ENCODE results near the gene SEC63. TPM values are rescaled to one million over a fixed set of nuclear protein-coding genes. Genes with fewer than 3 reads are reported as not detected.

Gene SEC63
- total and polyA plus RNA-seq, 2 donors (not counting 1 experiment from before 2014, with no cell fraction given), result 34.2 to 82.7 TPM

DNA sequence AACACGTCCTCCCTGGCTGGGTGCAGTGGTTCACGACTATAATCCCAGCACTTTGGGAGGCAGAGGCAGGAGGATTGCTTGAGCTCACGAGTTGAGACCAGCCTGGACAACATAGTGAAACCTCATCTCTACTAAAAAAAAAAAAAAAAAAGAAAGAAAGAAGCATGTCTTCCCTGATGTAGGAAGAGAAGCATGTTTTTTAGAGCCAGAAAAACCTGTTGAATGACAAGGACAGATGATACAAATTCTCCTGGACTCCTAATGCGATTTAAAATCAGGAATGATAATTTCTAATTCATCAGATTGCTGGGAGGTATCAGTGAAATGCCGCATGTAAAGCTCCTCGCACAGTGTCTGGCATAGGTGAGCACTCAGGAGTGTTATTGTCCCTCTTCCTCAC, 23.7 kb upstream of the SEC63 start:
- H3K4me3 ChIP-seq (replicated peaks in 1 of 4; ENCODE audit: control extremely low read depth in 1 of 4, insufficient read depth in 1 of 4, low read depth in 3 of 4, low read length in 4 of 4), result no peak overlapping the region
- H3K9me3 ChIP-seq (ENCODE audit: control insufficient read depth, insufficient read depth, low read depth, low read length), result no peaks in the 10 kb centered on the region
- no peak overlapping the region for H3K9ac ChIP-seq (ENCODE audit: insufficient read depth, low read length)
- H3K79me2 ChIP-seq (ENCODE audit: control insufficient read depth, insufficient read depth, low read length), result no peaks in the 10 kb centered on the region
- H2AFZ ChIP-seq (ENCODE audit: low read length), result no peak overlapping the region
- no peaks in the 10 kb centered on the region for H4K20me1 ChIP-seq (ENCODE audit: control insufficient read depth, extremely low read depth, insufficient read depth, low read length)
- H3K4me2 ChIP-seq (ENCODE audit: extremely low read depth, insufficient read depth, low read length), result no peak overlapping the region
- H3K27me3 ChIP-seq (ENCODE audit: control insufficient read depth, insufficient read depth, low read length), result no peaks in the 10 kb centered on the region
- no peaks in the 10 kb centered on the region for H3K36me3 ChIP-seq (ENCODE audit: control insufficient read depth, insufficient read depth, low read length)
- no peak overlapping the region for H3K27ac ChIP-seq (ENCODE audit: insufficient read depth, low read length)
- TF ChIP-seq CTCF (conservative IDR thresholded peaks at IDR 0.05 in 1 of 2, IDR thresholded peaks at IDR 0.05 in 1 of 2; ENCODE audit: low read depth in 1 of 2, low read length in 2 of 2) (no peak), EZH2 (IDR thresholded peaks at IDR 0.05; ENCODE audit: low read length, missing control alignments) (no peak)
- DNase-seq (ENCODE audit: low read depth in 2 of 2), result no peak
- H3K4me1 ChIP-seq (ENCODE audit: control insufficient read depth, extremely low read depth, insufficient read depth, low read length), result no peaks in the 10 kb centered on the region

DNA sequence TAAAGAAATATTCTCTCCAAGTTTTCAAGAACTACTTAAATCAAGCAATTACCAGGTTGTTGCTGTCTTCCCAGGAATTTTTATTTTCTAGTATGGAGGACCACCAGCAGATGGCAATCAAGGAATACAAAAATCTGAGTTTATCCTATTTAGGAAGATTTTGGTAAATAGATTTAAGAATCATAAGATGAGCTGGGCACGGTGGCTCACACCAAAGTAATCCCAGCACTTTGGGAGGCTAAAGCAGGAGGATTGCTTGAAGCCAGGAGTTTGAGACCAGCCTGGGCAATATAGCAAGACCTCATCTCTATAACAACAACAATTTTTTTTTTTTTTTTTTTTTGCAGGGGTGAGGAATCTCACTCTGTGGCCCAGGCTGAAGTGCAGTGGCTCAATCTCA, 19.3 kb upstream of the SEC63 start:
- H3K9ac ChIP-seq (ENCODE audit: insufficient read depth, low read length), result no peak overlapping the region
- no peak overlapping the region for H3K4me2 ChIP-seq (ENCODE audit: extremely low read depth, insufficient read depth, low read length)
- no peak overlapping the region for H2AFZ ChIP-seq (ENCODE audit: low read length)
- H3K27me3 ChIP-seq (ENCODE audit: control insufficient read depth, insufficient read depth, low read length), result peaks cover 4% of the 10 kb centered on the region
- peak; percentile 21 to 53 for DNase-seq (ENCODE audit: low read depth in 2 of 2)
- H3K9me3 ChIP-seq (ENCODE audit: control insufficient read depth, insufficient read depth, low read depth, low read length), result no peaks in the 10 kb centered on the region
- no peak overlapping the region for H3K27ac ChIP-seq (ENCODE audit: insufficient read depth, low read length)
- TF ChIP-seq CTCF (conservative IDR thresholded peaks at IDR 0.05 in 1 of 2, IDR thresholded peaks at IDR 0.05 in 1 of 2; ENCODE audit: low read depth in 1 of 2, low read length in 2 of 2) (peak; percentile 33 to 48), EZH2 (IDR thresholded peaks at IDR 0.05; ENCODE audit: low read length, missing control alignments) (no peak)
- H3K36me3 ChIP-seq (ENCODE audit: control insufficient read depth, insufficient read depth, low read length), result no peaks in the 10 kb centered on the region
- no peaks in the 10 kb centered on the region for H4K20me1 ChIP-seq (ENCODE audit: control insufficient read depth, extremely low read depth, insufficient read depth, low read length)
- H3K79me2 ChIP-seq (ENCODE audit: control insufficient read depth, insufficient read depth, low read length), result no peaks in the 10 kb centered on the region
- H3K4me1 ChIP-seq (ENCODE audit: control insufficient read depth, extremely low read depth, insufficient read depth, low read length), result no peaks in the 10 kb centered on the region
- no peak overlapping the region for H3K4me3 ChIP-seq (replicated peaks in 1 of 4; ENCODE audit: control extremely low read depth in 1 of 4, insufficient read depth in 1 of 4, low read depth in 3 of 4, low read length in 4 of 4)

GRCh38 chr6:107976155-107976783, 18.3 kb upstream of the SEC63 start:
- H2AFZ ChIP-seq (ENCODE audit: low read length), result no peak overlapping the region

More at GRCh38 chr6:107976155-107976783, 18.3 kb upstream of the SEC63 start:
- Histone ChIP-seq H3K27ac (ENCODE audit: insufficient read depth, low read length) (no peak overlapping the region), H3K9ac (ENCODE audit: insufficient read depth, low read length) (no peak overlapping the region), H3K79me2 (ENCODE audit: control insufficient read depth, insufficient read depth, low read length) (no peaks in the 10 kb centered on the region), H3K4me1 (ENCODE audit: control insufficient read depth, extremely low read depth, insufficient read depth, low read length) (no peaks in the 10 kb centered on the region), H3K27me3 (ENCODE audit: control insufficient read depth, insufficient read depth, low read length) (peaks cover 5% of the 10 kb centered on the region), H3K9me3 (ENCODE audit: control insufficient read depth, insufficient read depth, low read depth, low read length) (no peaks in the 10 kb centered on the region), H4K20me1 (ENCODE audit: control insufficient read depth, extremely low read depth, insufficient read depth, low read length) (no peaks in the 10 kb centered on the region), H3K4me3 (replicated peaks in 1 of 4; ENCODE audit: control extremely low read depth in 1 of 4, insufficient read depth in 1 of 4, low read depth in 3 of 4, low read length in 4 of 4) (no peak overlapping the region), H3K4me2 (ENCODE audit: extremely low read depth, insufficient read depth, low read length) (no peak overlapping the region), H3K36me3 (ENCODE audit: control insufficient read depth, insufficient read depth, low read length) (no peaks in the 10 kb centered on the region)
- no peak for DNase-seq (ENCODE audit: low read depth in 2 of 2)
- TF ChIP-seq CTCF (conservative IDR thresholded peaks at IDR 0.05 in 1 of 2, IDR thresholded peaks at IDR 0.05 in 1 of 2; ENCODE audit: low read depth in 1 of 2, low read length in 2 of 2) (no peak), EZH2 (IDR thresholded peaks at IDR 0.05; ENCODE audit: low read length, missing control alignments) (no peak)

All from fibroblast of lung (primary cell).